H1 (cell line): ENCODE results near the gene PACSIN2. TPM values are rescaled to one million over a fixed set of nuclear protein-coding genes. Genes with fewer than 3 reads are reported as not detected.

Source experiments
- CTCF ChIA-PET: fragments of 300-600 bp; sonication (Branson Sonifier 250); formaldehyde crosslinking; loops from one replicate; lab custom pipeline; 2021; ENCODE audit not compliant: partially characterized antibody; lab: Charles Lee
- POLR2A ChIA-PET: fragments of 300-600 bp; sonication (Branson Sonifier 250); formaldehyde crosslinking; loops from one replicate; lab custom pipeline; 2021; ENCODE audit warnings: inconsistent platforms; ENCODE audit not compliant: partially characterized antibody; lab: Charles Lee
- DNase-seq, 2 experiments: peaks; one replicate each; pipeline versions ENCODE4 v3.0.0 to v3.0.0-alpha.2; 2010 to 2022; ENCODE audit warnings: low spot score in 2 of 2, low read depth in 1 of 2, mixed read lengths in 1 of 2
- FAIRE-seq: peaks from 2 replicates; lab custom pipeline; 2011; peaks lifted over from hg19 to GRCh38; lab: Jason Lieb, UNC
- H2AFZ ChIP-seq: 2 replicates; pipeline ENCODE4 v1.8.1; 2012; ENCODE audit warnings: low read length, inconsistent platforms
- H2AK5ac ChIP-seq: 2 replicates; pipeline ENCODE4 v1.6.1; 2013; ENCODE audit warnings: low read depth, low read length
- H2BK120ac ChIP-seq: replicated peaks from 2 replicates; pipeline ENCODE3; 2013; ENCODE audit warnings: low read depth, low read length, inconsistent platforms
- H2BK12ac ChIP-seq: 2 replicates; pipeline ENCODE4 v1.6.1; 2013; ENCODE audit warnings: low read depth, low read length
- H2BK15ac ChIP-seq: 2 replicates; pipeline ENCODE4 v1.6.1; 2013; ENCODE audit warnings: low read length
- H2BK20ac ChIP-seq: 2 replicates; pipeline ENCODE4 v1.6.1; 2013; ENCODE audit warnings: low read length
- H2BK5ac ChIP-seq: 2 replicates; pipeline ENCODE4 v1.6.1; 2013; ENCODE audit warnings: low read depth, low read length
- H3K14ac ChIP-seq: 2 replicates; pipeline ENCODE4 v1.6.1; 2013; ENCODE audit warnings: inconsistent platforms; ENCODE audit not compliant: insufficient read length
- H3K18ac ChIP-seq: 2 replicates; pipeline ENCODE4 v1.6.1; 2013; ENCODE audit warnings: low read length; ENCODE audit errors: extremely low read depth
- H3K23ac ChIP-seq: 2 replicates; pipeline ENCODE4 v1.6.1; 2013; ENCODE audit warnings: inconsistent platforms; ENCODE audit not compliant: insufficient read length
- H3K23me2 ChIP-seq: 2 replicates; pipeline ENCODE4 v1.6.1; 2013; ENCODE audit warnings: low read depth, low read length
- H3K27ac ChIP-seq: 2 replicates; pipeline ENCODE4 v1.6.1; 2011; ENCODE audit warnings: low read depth, low read length, inconsistent platforms
- H3K27me3 ChIP-seq, 4 experiments: replicated peaks in 1 of 4; 1 replicate in 1 of 4; 2 replicates in 3 of 4; pipeline versions ENCODE4 v1.6.1 to v1.8.1; 2011 to 2013; ENCODE audit warnings: low read length in 3 of 4, mild to moderate bottlenecking in 3 of 4, inconsistent platforms in 2 of 4, mixed read lengths in 2 of 4, moderate library complexity in 1 of 4; ENCODE audit not compliant: control insufficient read depth in 3 of 4, insufficient read depth in 3 of 4; ENCODE audit errors: extremely low read depth in 1 of 4
- H3K36me3 ChIP-seq, 4 experiments: 2 replicates each; pipeline versions ENCODE4 v1.6.1 to v1.8.1; 2011 to 2013; ENCODE audit warnings: mild to moderate bottlenecking in 4 of 4, low read length in 3 of 4, moderate library complexity in 2 of 4, control low read depth in 1 of 4, inconsistent platforms in 1 of 4; ENCODE audit not compliant: insufficient read depth in 4 of 4, control insufficient read depth in 2 of 4
- H3K4ac ChIP-seq: replicated peaks from 2 replicates; pipeline ENCODE3; 2013; ENCODE audit warnings: low read length, low read depth, mixed read lengths, inconsistent platforms; ENCODE audit not compliant: insufficient read length
- H3K4me1 ChIP-seq, 4 experiments: replicated peaks in 1 of 4; 1 replicate in 1 of 4; 2 replicates in 3 of 4; pipeline versions ENCODE4 v1.6.1 to v1.8.1; 2011 to 2013; ENCODE audit warnings: low read length in 3 of 4, inconsistent platforms in 2 of 4, mixed read lengths in 1 of 4; ENCODE audit not compliant: insufficient read depth in 4 of 4, control insufficient read depth in 3 of 4
- H3K4me2 ChIP-seq, 2 experiments: 2 replicates each; pipeline versions ENCODE4 v1.6.1 to v1.8.1; 2011 to 2013; ENCODE audit warnings: low read depth in 2 of 2, low read length in 2 of 2, control low read depth in 1 of 2, inconsistent platforms in 1 of 2, mild to moderate bottlenecking in 1 of 2; ENCODE audit not compliant: insufficient read depth in 1 of 2
- H3K4me3 ChIP-seq, 4 experiments: fragments of 200-600, 300-600 bp in 1 of 4; sonication (generic), shearing (Covaris generic), sonication (Bioruptor Twin) in 1 of 4; 2 replicates each; pipeline versions ENCODE4 v1.5.1 to v1.8.1; 2011 to 2016; ENCODE audit warnings: low read length in 4 of 4, low read depth in 3 of 4, control low read depth in 2 of 4, inconsistent platforms in 2 of 4, mild to moderate bottlenecking in 2 of 4, mixed read lengths in 1 of 4, moderate library complexity in 1 of 4; ENCODE audit not compliant: insufficient read depth in 2 of 4; ENCODE audit errors: extremely low read depth in 1 of 4
- H3K56ac ChIP-seq: replicated peaks from 2 replicates; pipeline ENCODE3; 2013; ENCODE audit warnings: low read depth, mild to moderate bottlenecking, mixed read lengths, low read length, inconsistent platforms; ENCODE audit not compliant: insufficient read length
- H3K79me1 ChIP-seq: 2 replicates; pipeline ENCODE4 v1.6.1; 2013; ENCODE audit warnings: low read depth, low read length, control low read depth
- H3K79me2 ChIP-seq, 2 experiments: 2 replicates each; pipeline versions ENCODE4 v1.6.1 to v1.8.1; 2012 to 2013; ENCODE audit warnings: low read length in 2 of 2, mild to moderate bottlenecking in 2 of 2, inconsistent platforms in 1 of 2; ENCODE audit not compliant: insufficient read depth in 2 of 2, control insufficient read depth in 1 of 2
- H3K9ac ChIP-seq, 4 experiments: replicated peaks in 1 of 4; 1 replicate in 1 of 4; 2 replicates in 3 of 4; pipeline versions ENCODE4 v1.6.1 to v1.8.1; 2011 to 2013; ENCODE audit warnings: low read depth in 3 of 4, low read length in 3 of 4, control low read depth in 2 of 4, mild to moderate bottlenecking in 2 of 4, moderate library complexity in 2 of 4, inconsistent platforms in 1 of 4; ENCODE audit errors: extremely low read depth in 1 of 4
- H3K9me3 ChIP-seq, 2 experiments: 2 replicates each; pipeline versions ENCODE4 v1.6.1 to v1.8.1; 2012 to 2013; ENCODE audit warnings: mild to moderate bottlenecking in 2 of 2, moderate library complexity in 2 of 2, control low read depth in 1 of 2, inconsistent platforms in 1 of 2, low read depth in 1 of 2, low read length in 1 of 2, mixed read lengths in 1 of 2; ENCODE audit not compliant: insufficient read depth in 2 of 2
- H4K20me1 ChIP-seq, 2 experiments: replicated peaks in 1 of 2; 2 replicates each; pipeline versions ENCODE3 to v1.8.1; 2011 to 2013; ENCODE audit warnings: inconsistent platforms in 2 of 2, low read length in 2 of 2, mild to moderate bottlenecking in 1 of 2; ENCODE audit not compliant: insufficient read depth in 2 of 2, control insufficient read depth in 1 of 2
- H4K5ac ChIP-seq: 2 replicates; pipeline ENCODE4 v1.6.1; 2013; ENCODE audit warnings: low read length, low read depth, mixed read lengths, inconsistent platforms; ENCODE audit not compliant: insufficient read length
- H4K8ac ChIP-seq: 2 replicates; pipeline ENCODE4 v1.8.0; 2013; ENCODE audit warnings: mild to moderate bottlenecking, moderate library complexity, low read length, inconsistent platforms; ENCODE audit not compliant: insufficient read depth; ENCODE audit errors: extremely low read depth
- H4K91ac ChIP-seq: replicated peaks from 2 replicates; pipeline ENCODE3; 2013; ENCODE audit warnings: low read length, mixed read lengths, inconsistent platforms; ENCODE audit not compliant: insufficient read length
- ATF3 ChIP-seq: IDR thresholded peaks from 2 replicates; pipeline ENCODE4 v1.6.1; 2011; ENCODE audit warnings: low read depth, mild to moderate bottlenecking, low read length; ENCODE audit not compliant: insufficient read depth
- CBX5 ChIP-seq: fragments of 300-800, 300-1000 bp; sonication (generic); IDR thresholded peaks from 2 replicates; pipeline ENCODE4 v1.7.1; 2016; ENCODE audit warnings: antibody characterized with exemption, low read length, low read depth
- CBX8 ChIP-seq: fragments of 300-800, 300-1000 bp; sonication (generic); IDR thresholded peaks from 2 replicates; pipeline ENCODE4 v1.7.1; 2016; ENCODE audit warnings: low read depth, low read length, borderline replicate concordance
- GABPA ChIP-seq: IDR thresholded peaks from 2 replicates; pipeline ENCODE4 v1.6.1; 2011; ENCODE audit warnings: mild to moderate bottlenecking, low read length, moderate library complexity, borderline replicate concordance; ENCODE audit not compliant: insufficient read depth
- KDM5A ChIP-seq: fragments of 200-600 bp; IDR thresholded peaks from 2 replicates; pipeline ENCODE4 v1.7.1; 2012; ENCODE audit warnings: mild to moderate bottlenecking, low read length, inconsistent platforms, mixed read lengths
- MAFK ChIP-seq: IDR thresholded peaks from 2 replicates; pipeline ENCODE4 v1.6.1; 2012; ENCODE audit warnings: low read depth, mild to moderate bottlenecking, improper control_type of control experiment, low read length
- NANOG ChIP-seq: IDR thresholded peaks from 2 replicates; pipeline ENCODE4 v1.6.1; 2011; ENCODE audit warnings: low read length, low read depth, mild to moderate bottlenecking, inconsistent platforms; ENCODE audit not compliant: insufficient read depth, poor library complexity, severe bottlenecking
- TAF7 ChIP-seq: optimal IDR thresholded peaks from 2 replicates; pipeline ENCODE3; 2011; ENCODE audit warnings: low read depth, mild to moderate bottlenecking, inconsistent platforms, low read length, moderate library complexity, borderline replicate concordance
- TBP ChIP-seq: IDR thresholded peaks from 2 replicates; pipeline ENCODE4 v1.6.1; 2011; ENCODE audit warnings: low read depth, low read length, improper control_type of control experiment
- USF2 ChIP-seq: IDR thresholded peaks from 2 replicates; pipeline ENCODE4 v1.6.1; 2011; ENCODE audit warnings: low read length, improper control_type of control experiment
- WGBS, 2 experiments: shearing (Covaris generic) in 1 of 2; methylation state at CpG; one replicate each; pipeline versions ENCODE4 v1.1.6 to v1.1.7; 2013 to 2015; ENCODE audit warnings: low lambda C conversion rate in 2 of 2, mixed read lengths in 2 of 2, inconsistent platforms in 1 of 2, low coverage in 1 of 2, missing lambda C conversion rate in 1 of 2; ENCODE audit not compliant: insufficient replicate concordance in 2 of 2, insufficient coverage in 1 of 2, insufficient read length in 1 of 2; ENCODE audit errors: extremely low coverage in 1 of 2, missing lambda C conversion rate in 1 of 2; 5-methylcytosine and 5-hydroxymethylcytosine counted together
- polyA plus RNA-seq, 7 experiments: library from polyadenylated mRNA; depleted of rRNA in 3 of 7; stranded (reverse) in 5 of 7; unstranded in 2 of 7; fragments of >200 nt in 5 of 7; fragments of 200-250 nt in 2 of 7; gene quantifications; 1 replicate in 5 of 7; 2 replicates in 1 of 7; 4 replicates in 1 of 7; pipeline versions ENCODE4 v1.2.1 to v1.2.3, GENCODE V29; 2011 to 2013; ENCODE audit warnings: missing spikeins in 2 of 7, mixed read lengths in 2 of 7
- total RNA-seq: library from RNA; stranded (reverse); fragmentation: NEBNext Ultra II Directional; extraction: Animal tissue kit (Norgen Biotek cat#: 25700); gene quantifications from 2 replicates; pipeline ENCODE4 v1.2.1, GENCODE V29; 2021

PACSIN2 gene
- total and polyA plus RNA-seq, 2 of the 8 experiments (the other 6 are each of a cell fraction or from before 2014, with no cell fraction given), result 44.8 to 64.2 TPM

- no peaks in the 10 kb centered on the region for H3K9me3 ChIP-seq
- H2BK5ac ChIP-seq, result no peak overlapping the region
- H3K79me1 ChIP-seq, result peaks cover 21% of the 10 kb centered on the region
- DNase-seq (no peak), FAIRE-seq (no peak)
- ChIA-PET CTCF (interaction anchor here (0.5 to 2.9 kb wide), 7 partner anchors 10 to 128 kb away, joined by 3 to 10 read pairs (median 4); no protein-coding TSS in a partner anchor), POLR2A (interaction anchor here (0.6 to 2.4 kb wide), 2 partner anchors 21 to 170 kb away, joined by 3 to 11 read pairs; no protein-coding TSS in a partner anchor)
- H3K27ac ChIP-seq, result no peak overlapping the region
- no peak overlapping the region for H2BK20ac ChIP-seq
- no peak overlapping the region for H3K4ac ChIP-seq
- H3K36me3 ChIP-seq, result no peaks in the 10 kb centered on the region
- H2AK5ac ChIP-seq, result no peak overlapping the region
- no peaks in the 10 kb centered on the region for H3K27me3 ChIP-seq
- H3K4me3 ChIP-seq, result no peak overlapping the region
- H4K8ac ChIP-seq, result no peak overlapping the region
- no peak overlapping the region for H3K56ac ChIP-seq
- H2BK15ac ChIP-seq, result no peak overlapping the region
- H3K9ac ChIP-seq, result no peak overlapping the region
- no peak overlapping the region for H2AFZ ChIP-seq
- no peak overlapping the region for H4K5ac ChIP-seq
- H3K79me2 ChIP-seq, result peaks cover 7 to 70% of the 10 kb centered on the region in 2 experiments
- 86% methylated on average over 4 of the region's 4 CpGs; no CpG with 5 or more reads in 1 of the 2 experiments for WGBS, 2 experiments
- H4K20me1 ChIP-seq, result peaks cover 8 to 24% of the 10 kb centered on the region in 2 experiments
- H3K14ac ChIP-seq, result no peak overlapping the region
- no peak overlapping the region for H2BK120ac ChIP-seq
- H3K18ac ChIP-seq, result no peak overlapping the region
- H4K91ac ChIP-seq, result no peak overlapping the region
- H3K23ac ChIP-seq, result no peak overlapping the region
- no peak overlapping the region for H3K4me2 ChIP-seq
- H2BK12ac ChIP-seq, result no peak overlapping the region
- peaks cover 2% of the 10 kb centered on the region; the same call in 1 of the 2 replicates for H3K23me2 ChIP-seq
- H3K4me1 ChIP-seq, result peaks cover 2 to 9% (median 5%) of the 10 kb centered on the region in 4 experiments; a peak in 6 of 7 replicates
- TF ChIP-seq KDM5A (no peak), ATF3 (no peak), CBX8 (no peak), CBX5 (no peak), GABPA (no peak), USF2 (no peak), NANOG (no peak), MAFK (no peak), TAF7 (no peak), TBP (no peak)
Measured at GRCh38 chr22:42926104-42926503, 88.8 kb downstream of the PACSIN2 start.
